K562 (cell line): ENCODE measurements around the gene CCDC88A. TPM values are rescaled to one million over a fixed set of nuclear protein-coding genes. Genes with fewer than 3 reads are reported as not detected.
A peak's percentile ranks its signal among the peaks of the same experiment; 100 is the strongest.

Experiments used
- ATAC-seq: fragments of 200-7000 bp; cut with Tn5 transposase; 3 replicates; pipeline ENCODE4 v1.9.1; 2020; ENCODE audit warnings: moderate library complexity
- BruUV-seq: library from RNA; stranded (reverse); fragments of 400-500 nt; replicated peaks from 2 replicates; lab custom pipeline; 2021; lab: Mats Ljungman, UMichigan
- CTCF ChIA-PET: fragments of 300-600 bp; formaldehyde crosslinking; extraction: SDS; loops from one replicate; lab custom pipeline; 2021; ENCODE audit warnings: low intra/inter-chr PET ratio; lab: Yijun Ruan, JAX
- POLR2A ChIA-PET: fragments of 300-600, 350-650 bp; sonication (Branson Sonifier 250); formaldehyde crosslinking; extraction: SDS; loops from one replicate; lab custom pipeline; 2021; ENCODE audit warnings: antibody characterized with exemption, inconsistent platforms; lab: Yijun Ruan, JAX
- DNase-seq, 4 experiments: peaks; one replicate each; pipeline versions ENCODE4 v3.0.0 to v3.0.0-alpha.2; 2011 to 2018; ENCODE audit warnings: low spot score in 3 of 4, mixed read lengths in 3 of 4; ENCODE audit errors: extremely low read depth in 1 of 4
- FAIRE-seq: peaks from 2 replicates; lab custom pipeline; 2011; peaks lifted over from hg19 to GRCh38; lab: Jason Lieb, UNC
- H2AFZ ChIP-seq: 2 replicates; pipeline ENCODE4 v1.6.0; 2011; ENCODE audit warnings: low read depth, low read length, control low read depth, inconsistent platforms
- H3K27ac ChIP-seq: fragments of 200-600 bp; 3 replicates; pipeline ENCODE4 v1.8.0; 2011; ENCODE audit warnings: low read depth, mild to moderate bottlenecking, control low read depth, inconsistent platforms, low read length, moderate library complexity, mixed read lengths; ENCODE audit errors: extremely low read depth
- H3K27me3 ChIP-seq, 2 experiments: fragments of 300-600 bp in 1 of 2; 2 replicates in 1 of 2; 3 replicates in 1 of 2; pipeline versions ENCODE4 v1.6.0 to v1.8.0; 2011; ENCODE audit warnings: inconsistent platforms in 2 of 2, low read length in 2 of 2, mild to moderate bottlenecking in 1 of 2, mixed read lengths in 1 of 2, moderate library complexity in 1 of 2; ENCODE audit not compliant: control insufficient read depth in 2 of 2, insufficient read depth in 2 of 2
- H3K36me3 ChIP-seq: fragments of 300-600 bp; 3 replicates; pipeline ENCODE4 v1.8.0; 2011; ENCODE audit warnings: mild to moderate bottlenecking, low read length, inconsistent platforms; ENCODE audit not compliant: control insufficient read depth, insufficient read depth
- H3K4me1 ChIP-seq, 2 experiments: fragments of 200-600 bp in 1 of 2; replicated peaks in 1 of 2; 2 replicates in 1 of 2; 3 replicates in 1 of 2; pipeline versions ENCODE4 v1.5.1 to v1.8.0; 2011; ENCODE audit warnings: inconsistent platforms in 2 of 2, low read length in 2 of 2, mild to moderate bottlenecking in 1 of 2, mixed read lengths in 1 of 2, moderate library complexity in 1 of 2; ENCODE audit not compliant: control insufficient read depth in 2 of 2, insufficient read depth in 2 of 2
- H3K4me2 ChIP-seq: 2 replicates; pipeline ENCODE4 v1.6.1; 2011; ENCODE audit warnings: low read length, control low read depth, inconsistent platforms, mixed read lengths; ENCODE audit not compliant: insufficient read depth
- H3K4me3 ChIP-seq: fragments of 200-600 bp; sonication (generic), shearing (Covaris generic); 2 replicates; pipeline ENCODE4 v1.5.1; 2016; ENCODE audit warnings: control low read depth, inconsistent platforms
- H3K79me2 ChIP-seq: fragments of 200-600 bp; 3 replicates; pipeline ENCODE4 v1.8.0; 2011; ENCODE audit warnings: low read length, inconsistent platforms; ENCODE audit not compliant: control insufficient read depth, insufficient read depth
- H3K9ac ChIP-seq, 2 experiments: 2 replicates each; pipeline versions ENCODE4 v1.6.0 to v1.6.1; 2011; ENCODE audit warnings: low read depth in 2 of 2, low read length in 2 of 2, control low read depth in 1 of 2, inconsistent platforms in 1 of 2, mild to moderate bottlenecking in 1 of 2, mixed read lengths in 1 of 2; ENCODE audit not compliant: insufficient read depth in 1 of 2
- H3K9me1 ChIP-seq: one replicate; pipeline ENCODE4 v1.6.0; 2011; ENCODE audit warnings: inconsistent platforms, mild to moderate bottlenecking, low read length, moderate library complexity; ENCODE audit not compliant: control insufficient read depth, insufficient read depth
- H3K9me3 ChIP-seq: replicated peaks from 2 replicates; pipeline ENCODE4 v1.5.1; 2011; ENCODE audit warnings: low read depth, low read length, inconsistent platforms; ENCODE audit not compliant: control insufficient read depth, insufficient read depth
- H4K20me1 ChIP-seq: replicated peaks from 2 replicates; pipeline ENCODE4 v1.6.1; 2011; ENCODE audit warnings: low read length, inconsistent platforms, mixed read lengths; ENCODE audit not compliant: control insufficient read depth, insufficient read depth
- ASH1L ChIP-seq: fragments of 450-650 bp; IDR thresholded peaks from 2 replicates; pipeline ENCODE4 v1.6.1; 2018; ENCODE audit warnings: borderline replicate concordance, mild to moderate bottlenecking, low read depth; ENCODE audit not compliant: partially characterized antibody
- CREM ChIP-seq: IDR thresholded peaks from 2 replicates; pipeline ENCODE4 v1.6.1; 2014; ENCODE audit warnings: antibody characterized with exemption, low read depth
- MAFG ChIP-seq: fragments of 450-650 bp; conservative IDR thresholded peaks from 2 replicates; pipeline ENCODE4 v1.6.1; 2016; ENCODE audit warnings: missing genetic modification characterization, missing compliant biosample characterization
- MCM3 ChIP-seq: fragments of 450-650 bp; IDR thresholded peaks from 2 replicates; pipeline ENCODE4 v1.6.1; 2016
- NUFIP1 ChIP-seq: fragments of 450-650 bp; IDR thresholded peaks from 2 replicates; pipeline ENCODE4 v1.6.1; 2018; ENCODE audit not compliant: partially characterized antibody
- RAD21 ChIP-seq, 2 experiments: fragments of 250-450 bp in 1 of 2; fragments of 450-650 bp in 1 of 2; sonication (Bioruptor Pico) in 1 of 2; formaldehyde crosslinking in 1 of 2; IDR thresholded peaks in 1 of 2; conservative IDR thresholded peaks in 1 of 2; 2 replicates each; pipeline versions ENCODE4 v1.4.0 to v1.8.0; 2020 to 2022; ENCODE audit warnings: mild to moderate bottlenecking in 2 of 2, moderate library complexity in 1 of 2
- TGIF2 ChIP-seq: sonication (generic); formaldehyde crosslinking; IDR thresholded peaks from 2 replicates; pipeline ENCODE4 v1.8.1; 2022; ENCODE audit warnings: mild to moderate bottlenecking, missing genetic modification reagents, moderate library complexity
- WGBS: fragments of 100-300 bp; shearing (Covaris generic); methylation state at CpG from one replicate; pipeline ENCODE4 v1.1.6; 2016; ENCODE audit warnings: low coverage, mixed read lengths; ENCODE audit not compliant: insufficient coverage; ENCODE audit errors: missing lambda C conversion rate; 5-methylcytosine and 5-hydroxymethylcytosine counted together
- in situ Hi-C: fragments of 300-500 bp; cut with MboI; formaldehyde crosslinking; loops from 4 replicates; pipeline ENCODE4 v1.15.0; 2018; ENCODE audit warnings: inconsistent platforms, mixed read lengths
- intact Hi-C: fragments of 100-400 bp; cut with micrococcal nuclease; formaldehyde crosslinking; loops from 2 replicates; pipeline ENCODE4 v1.14.2; 2022
- polyA plus RNA-seq, 8 experiments: library from polyadenylated mRNA; depleted of rRNA in 4 of 8; stranded (reverse) in 5 of 8; unstranded in 3 of 8; fragments of >200 nt; fragmentation: Nextera tagmentation in 2 of 8; fragmentation: Illumina TruSeq in 1 of 8; extraction: Ambion mirVana in 2 of 8; extraction: Trizol in 1 of 8; gene quantifications; 2 replicates each; pipeline versions ENCODE4 v1.2.1 to v1.2.3, GENCODE V29; 2011 to 2014; ENCODE audit warnings: inconsistent platforms in 1 of 8, missing spikeins in 1 of 8
- total RNA-seq, 7 experiments: library from RNA; depleted of rRNA in 6 of 7; stranded (reverse); fragments of >200 nt in 6 of 7; fragmentation: Illumina TruSeq in 2 of 7; extraction: Trizol in 2 of 7; gene quantifications; 2 replicates each; pipeline versions ENCODE4 v1.2.1 to v1.2.3, GENCODE V29; 2011 to 2021; ENCODE audit warnings: low replicate concordance in 1 of 7
- TF ChIP-seq, protein P1 (sequence below): IDR thresholded peaks from 2 replicates; pipeline ENCODE4 v1.6.1; 2011; ENCODE audit not compliant: insufficient read length; ENCODE audit errors: extremely low read depth
- TF ChIP-seq, protein P2 (sequence below): IDR thresholded peaks from 2 replicates; pipeline ENCODE4 v1.6.1; 2012; ENCODE audit warnings: low read depth, low read length, improper control_type of control experiment, borderline replicate concordance
- TF ChIP-seq, protein P3 (sequence below): fragments of 450-650 bp; IDR thresholded peaks from 2 replicates; pipeline ENCODE4 v1.6.1; 2016; ENCODE audit warnings: borderline replicate concordance

Gene CCDC88A
- total and polyA plus RNA-seq, 9 of the 15 experiments (the other 6 are each of a cell fraction or from before 2014, with no cell fraction given): 29.3 to 102 (median 55.6) TPM

DNA sequence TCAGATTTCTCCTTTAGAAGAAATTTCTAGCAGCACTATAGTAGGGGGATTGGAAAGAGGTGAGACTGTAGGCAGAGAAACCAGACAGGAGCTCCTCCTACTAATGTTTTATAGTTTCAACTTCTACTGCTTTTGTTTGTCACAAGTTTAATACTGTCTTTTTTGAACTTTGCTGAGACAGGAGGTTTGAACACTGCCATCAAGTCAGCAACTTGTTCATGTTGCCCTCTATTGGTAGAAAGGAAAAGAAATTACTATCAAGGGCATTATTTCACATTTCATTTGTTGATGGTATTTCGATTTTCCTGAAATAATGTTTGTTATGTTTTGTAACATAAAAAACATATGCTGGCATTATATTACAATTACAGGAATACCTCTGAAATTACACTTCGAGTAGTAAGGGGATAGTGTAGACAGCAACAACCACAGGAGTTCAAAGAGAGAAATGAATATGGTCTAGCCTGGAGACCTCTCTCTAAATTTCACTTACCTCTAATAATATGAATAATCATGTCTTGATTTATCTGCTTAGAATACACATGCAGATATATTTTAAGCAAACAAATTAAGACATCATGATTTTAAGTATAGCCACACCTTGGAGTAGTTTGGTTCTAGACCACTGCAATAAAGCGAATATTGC, 12.4 kb upstream of the CCDC88A start:
- Histone ChIP-seq H3K9ac (no peak overlapping the region), H3K4me2 (no peak overlapping the region), H2AFZ (no peak overlapping the region), H3K9me1 (no peaks in the 10 kb centered on the region), H3K4me3 (no peak overlapping the region), H3K27me3 (no peaks in the 10 kb centered on the region), H4K20me1 (no peaks in the 10 kb centered on the region), H3K27ac (no peak overlapping the region), H3K4me1 (no peaks in the 10 kb centered on the region), H3K9me3 (no peaks in the 10 kb centered on the region), H3K36me3 (no peaks in the 10 kb centered on the region), H3K79me2 (no peaks in the 10 kb centered on the region)
- DNase-seq (peak in 2 of 4 experiments; percentile 22 to 30), FAIRE-seq (peak; percentile 63), ATAC-seq (peak; percentile 68)
- WGBS: 33% methylated on average over 3 of the region's 3 CpGs
- POLR2A ChIA-PET: no interaction called here
- in situ Hi-C loops (no loop called here), intact Hi-C loops (loop anchor here (2.0 kb wide), 1 partner anchor 83 kb away; no protein-coding TSS in a partner anchor)
- BruUV-seq: no TSS peak
- CTCF ChIA-PET: interaction anchor here (0.5 to 0.6 kb wide), 2 partner anchors 77 to 135 kb away, joined by 3 read pairs; no protein-coding TSS in a partner anchor
- TF ChIP-seq, protein P1, sequence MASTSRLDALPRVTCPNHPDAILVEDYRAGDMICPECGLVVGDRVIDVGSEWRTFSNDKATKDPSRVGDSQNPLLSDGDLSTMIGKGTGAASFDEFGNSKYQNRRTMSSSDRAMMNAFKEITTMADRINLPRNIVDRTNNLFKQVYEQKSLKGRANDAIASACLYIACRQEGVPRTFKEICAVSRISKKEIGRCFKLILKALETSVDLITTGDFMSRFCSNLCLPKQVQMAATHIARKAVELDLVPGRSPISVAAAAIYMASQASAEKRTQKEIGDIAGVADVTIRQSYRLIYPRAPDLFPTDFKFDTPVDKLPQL: no peak
- TF ChIP-seq, protein P2, sequence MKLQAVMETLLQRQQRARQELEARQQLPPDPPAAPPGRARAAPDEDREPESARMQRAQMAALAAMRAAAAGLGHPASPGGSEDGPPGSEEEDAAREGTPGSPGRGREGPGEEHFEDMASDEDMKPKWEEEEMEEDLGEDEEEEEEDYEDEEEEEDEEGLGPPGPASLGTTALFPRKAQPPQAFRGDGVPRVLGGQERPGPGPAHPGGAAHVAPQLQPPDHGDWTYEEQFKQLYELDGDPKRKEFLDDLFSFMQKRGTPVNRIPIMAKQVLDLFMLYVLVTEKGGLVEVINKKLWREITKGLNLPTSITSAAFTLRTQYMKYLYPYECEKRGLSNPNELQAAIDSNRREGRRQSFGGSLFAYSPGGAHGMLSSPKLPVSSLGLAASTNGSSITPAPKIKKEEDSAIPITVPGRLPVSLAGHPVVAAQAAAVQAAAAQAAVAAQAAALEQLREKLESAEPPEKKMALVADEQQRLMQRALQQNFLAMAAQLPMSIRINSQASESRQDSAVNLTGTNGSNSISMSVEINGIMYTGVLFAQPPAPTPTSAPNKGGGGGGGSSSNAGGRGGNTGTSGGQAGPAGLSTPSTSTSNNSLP: peak; percentile 75; the same call in 1 of the 2 replicates
- TF ChIP-seq, protein P3, sequence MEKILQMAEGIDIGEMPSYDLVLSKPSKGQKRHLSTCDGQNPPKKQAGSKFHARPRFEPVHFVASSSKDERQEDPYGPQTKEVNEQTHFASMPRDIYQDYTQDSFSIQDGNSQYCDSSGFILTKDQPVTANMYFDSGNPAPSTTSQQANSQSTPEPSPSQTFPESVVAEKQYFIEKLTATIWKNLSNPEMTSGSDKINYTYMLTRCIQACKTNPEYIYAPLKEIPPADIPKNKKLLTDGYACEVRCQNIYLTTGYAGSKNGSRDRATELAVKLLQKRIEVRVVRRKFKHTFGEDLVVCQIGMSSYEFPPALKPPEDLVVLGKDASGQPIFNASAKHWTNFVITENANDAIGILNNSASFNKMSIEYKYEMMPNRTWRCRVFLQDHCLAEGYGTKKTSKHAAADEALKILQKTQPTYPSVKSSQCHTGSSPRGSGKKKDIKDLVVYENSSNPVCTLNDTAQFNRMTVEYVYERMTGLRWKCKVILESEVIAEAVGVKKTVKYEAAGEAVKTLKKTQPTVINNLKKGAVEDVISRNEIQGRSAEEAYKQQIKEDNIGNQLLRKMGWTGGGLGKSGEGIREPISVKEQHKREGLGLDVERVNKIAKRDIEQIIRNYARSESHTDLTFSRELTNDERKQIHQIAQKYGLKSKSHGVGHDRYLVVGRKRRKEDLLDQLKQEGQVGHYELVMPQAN: no peak
- TF ChIP-seq NUFIP1 (no peak), TGIF2 (CRISPR knock-in tag) (no peak), MCM3 (no peak), MAFG (0 out of 2 replicates have a peak, but pooled peaks have one; percentile 5), ASH1L (no peak), RAD21 (CRISPR knock-in tag; conservative IDR thresholded peaks at IDR 0.05 in 1 of 2, IDR thresholded peaks at IDR 0.05 in 1 of 2) (peak; percentile 45 to 74), CREM (no peak)
